ENCODE data around the gene CLDN24. TPM values are rescaled to one million over a fixed set of nuclear protein-coding genes. Genes with fewer than 3 reads are reported as not detected.

CLDN24 gene
- total RNA-seq, 1 experiment from 2014 or later: not detected

DNA sequence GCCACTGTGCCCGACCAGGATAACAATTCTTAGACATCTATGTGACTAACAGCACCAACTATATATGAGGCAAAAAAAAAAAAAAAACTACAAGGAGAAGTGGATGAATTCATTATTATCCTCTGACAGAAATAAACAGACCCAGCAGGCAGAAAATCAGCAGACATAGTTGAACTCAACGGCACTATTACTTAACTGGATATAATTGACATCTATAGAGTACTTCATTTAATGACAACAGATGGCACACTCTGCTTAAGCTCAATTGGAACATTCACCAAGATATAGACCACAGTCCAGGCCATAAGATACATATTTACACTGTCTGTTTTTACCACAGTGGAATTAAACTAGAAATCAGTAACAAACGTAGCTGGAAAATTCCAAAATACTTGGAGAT is 15.4 kb downstream of the CLDN24 start (continued):
- TF ChIP-seq, protein P1, sequence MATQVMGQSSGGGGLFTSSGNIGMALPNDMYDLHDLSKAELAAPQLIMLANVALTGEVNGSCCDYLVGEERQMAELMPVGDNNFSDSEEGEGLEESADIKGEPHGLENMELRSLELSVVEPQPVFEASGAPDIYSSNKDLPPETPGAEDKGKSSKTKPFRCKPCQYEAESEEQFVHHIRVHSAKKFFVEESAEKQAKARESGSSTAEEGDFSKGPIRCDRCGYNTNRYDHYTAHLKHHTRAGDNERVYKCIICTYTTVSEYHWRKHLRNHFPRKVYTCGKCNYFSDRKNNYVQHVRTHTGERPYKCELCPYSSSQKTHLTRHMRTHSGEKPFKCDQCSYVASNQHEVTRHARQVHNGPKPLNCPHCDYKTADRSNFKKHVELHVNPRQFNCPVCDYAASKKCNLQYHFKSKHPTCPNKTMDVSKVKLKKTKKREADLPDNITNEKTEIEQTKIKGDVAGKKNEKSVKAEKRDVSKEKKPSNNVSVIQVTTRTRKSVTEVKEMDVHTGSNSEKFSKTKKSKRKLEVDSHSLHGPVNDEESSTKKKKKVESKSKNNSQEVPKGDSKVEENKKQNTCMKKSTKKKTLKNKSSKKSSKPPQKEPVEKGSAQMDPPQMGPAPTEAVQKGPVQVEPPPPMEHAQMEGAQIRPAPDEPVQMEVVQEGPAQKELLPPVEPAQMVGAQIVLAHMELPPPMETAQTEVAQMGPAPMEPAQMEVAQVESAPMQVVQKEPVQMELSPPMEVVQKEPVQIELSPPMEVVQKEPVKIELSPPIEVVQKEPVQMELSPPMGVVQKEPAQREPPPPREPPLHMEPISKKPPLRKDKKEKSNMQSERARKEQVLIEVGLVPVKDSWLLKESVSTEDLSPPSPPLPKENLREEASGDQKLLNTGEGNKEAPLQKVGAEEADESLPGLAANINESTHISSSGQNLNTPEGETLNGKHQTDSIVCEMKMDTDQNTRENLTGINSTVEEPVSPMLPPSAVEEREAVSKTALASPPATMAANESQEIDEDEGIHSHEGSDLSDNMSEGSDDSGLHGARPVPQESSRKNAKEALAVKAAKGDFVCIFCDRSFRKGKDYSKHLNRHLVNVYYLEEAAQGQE (IDR thresholded peaks at IDR 0.05; ENCODE audit: low read depth): no peak
- no peak for TF ChIP-seq MAX (IDR thresholded peaks at IDR 0.05)
- no peak for TF ChIP-seq CBX3 (IDR thresholded peaks at IDR 0.05; ENCODE audit: low read depth)
- TF ChIP-seq ELF1 (IDR thresholded peaks at IDR 0.05; ENCODE audit: borderline replicate concordance, low read depth): no peak
- no peak for TF ChIP-seq JUND (IDR thresholded peaks at IDR 0.05)
- TF ChIP-seq EZH2 (IDR thresholded peaks at IDR 0.05): no peak

DNA sequence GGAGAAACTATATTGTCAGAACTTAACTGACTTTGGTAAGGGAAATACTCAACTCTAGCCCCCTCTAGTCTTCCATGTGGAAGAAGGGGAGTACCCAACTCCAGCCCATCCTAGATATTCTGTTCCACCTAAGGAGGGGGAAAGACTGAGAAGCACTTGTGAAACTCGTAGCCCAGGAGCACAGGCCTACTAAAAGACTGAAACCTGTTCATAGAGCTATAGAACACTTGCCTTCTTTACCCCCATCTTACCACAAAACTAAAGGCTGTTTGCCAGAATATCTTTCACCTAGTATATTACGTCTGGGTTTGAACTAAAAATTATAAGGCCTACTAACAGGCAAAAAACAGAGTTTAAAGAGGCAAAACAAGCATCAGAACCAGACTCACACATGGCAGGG is 17.7 kb downstream of the CLDN24 start:
- DNase-seq (ENCODE audit: low read depth, low spot score) (no peak), ATAC-seq (no peak)
- Histone ChIP-seq H3K27ac (ENCODE audit: low read depth, low read length) (no peak overlapping the region), H3K9me2 (ENCODE audit: insufficient read depth) (no peaks in the 10 kb centered on the region), H3K4me1 (ENCODE audit: control insufficient read depth in 1 of 2, insufficient read depth in 2 of 2, low read length in 2 of 2) (no peaks in the 10 kb centered on the region), H3K36me3 (ENCODE audit: control insufficient read depth in 1 of 2, insufficient read depth in 2 of 2, low read length in 2 of 2) (peaks cover 0 to 4% of the 10 kb centered on the region in 2 experiments; a peak in 1 of 4 replicates), H3K4me2 (ENCODE audit: low read length) (no peak overlapping the region), H3K9ac (ENCODE audit: low read length) (no peak overlapping the region), H2AFZ (ENCODE audit: low read depth, low read length, poor library complexity, severe bottlenecking) (no peak overlapping the region), H3K4me3 (replicated peaks in 1 of 2; ENCODE audit: low read depth in 1 of 2, low read length in 2 of 2) (no peak overlapping the region), H4K20me1 (ENCODE audit: insufficient read depth) (no peaks in the 10 kb centered on the region), H3K27me3 (ENCODE audit: insufficient read depth, low read length) (no peaks in the 10 kb centered on the region), H3K79me2 (ENCODE audit: insufficient read depth, low read length) (no peaks in the 10 kb centered on the region), H3K9me3 (ENCODE audit: control insufficient read depth in 1 of 2, insufficient read depth in 1 of 2, low read depth in 1 of 2, low read length in 2 of 2) (no peaks in the 10 kb centered on the region)
- intact Hi-C loops (cut with micrococcal nuclease): no loop called here
- BruUV-seq (replicated peaks): no TSS peak
- POLR2A ChIA-PET: no interaction called here
- CTCF ChIA-PET: no interaction called here
- RAD21 ChIA-PET (ENCODE audit: low non-redundant PET in 1 of 2, low total read pairs in 2 of 2, uncharacterized antibody in 2 of 2, unreplicated experiment in 2 of 2): no interaction called here
- TF ChIP-seq CTCF (IDR thresholded peaks at IDR 0.05 in 2 of 3, conservative IDR thresholded peaks at IDR 0.05 in 1 of 3; ENCODE audit: borderline replicate concordance in 1 of 3, insufficient read depth in 1 of 3, low read depth in 2 of 3, low read length in 2 of 3): no peak
- no peak for TF ChIP-seq SRF (IDR thresholded peaks at IDR 0.05; ENCODE audit: low read depth)
- no peak for TF ChIP-seq EGR1 (IDR thresholded peaks at IDR 0.05; ENCODE audit: low read depth)
- no peak for TF ChIP-seq CEBPB (IDR thresholded peaks at IDR 0.05; ENCODE audit: low read depth)
- TF ChIP-seq EZH2 (IDR thresholded peaks at IDR 0.05): no peak
- no peak for TF ChIP-seq ZFX (IDR thresholded peaks at IDR 0.05)
- no peak for TF ChIP-seq ZNF274 (IDR thresholded peaks at IDR 0.05; ENCODE audit: low read depth, low read length)
- TF ChIP-seq SP1 (IDR thresholded peaks at IDR 0.05; ENCODE audit: low read depth): no peak
- no peak for TF ChIP-seq FOSL1 (IDR thresholded peaks at IDR 0.05; ENCODE audit: low read depth)
- no peak for TF ChIP-seq JUND (IDR thresholded peaks at IDR 0.05)
- TF ChIP-seq POLR2A (IDR thresholded peaks at IDR 0.05; ENCODE audit: borderline replicate concordance, extremely low read depth, insufficient read depth, insufficient read length): no peak
- no peak for TF ChIP-seq YY1 (IDR thresholded peaks at IDR 0.05; ENCODE audit: extremely low read depth, insufficient replicate concordance, low read depth, low read length)
- TF ChIP-seq SIN3A (IDR thresholded peaks at IDR 0.05; ENCODE audit: low read depth): no peak
- no peak for TF ChIP-seq CBX3 (IDR thresholded peaks at IDR 0.05; ENCODE audit: low read depth)
- TF ChIP-seq POLR2AphosphoS5 (IDR thresholded peaks at IDR 0.05; ENCODE audit: low read depth, low read length): no peak
- no peak for TF ChIP-seq TCF7L2 (IDR thresholded peaks at IDR 0.05; ENCODE audit: borderline replicate concordance, extremely low read depth, insufficient read depth, insufficient read length)
